Measurements from ENCODE around the gene AFG1L.

DNA sequence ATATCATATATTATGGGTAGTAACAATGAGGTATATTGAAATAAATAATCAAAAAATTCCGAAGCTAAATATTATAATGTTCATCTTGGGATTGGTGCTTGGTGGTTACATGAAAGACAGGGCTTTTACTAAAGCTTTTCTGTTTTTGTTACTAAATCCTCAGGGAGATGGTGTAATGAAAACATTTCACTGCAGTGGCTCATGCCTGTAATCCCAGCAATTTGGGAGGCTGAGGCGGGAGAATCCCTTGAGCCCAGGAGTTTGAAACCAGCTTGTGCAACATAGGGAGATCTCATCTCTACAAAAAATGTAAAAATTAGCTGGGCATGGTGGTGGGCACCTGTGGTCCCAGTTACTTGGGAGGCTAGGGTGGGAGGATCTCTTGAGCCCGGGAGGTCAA, 42.9 kb downstream of the AFG1L start:
- TF ChIP-seq, protein P1, sequence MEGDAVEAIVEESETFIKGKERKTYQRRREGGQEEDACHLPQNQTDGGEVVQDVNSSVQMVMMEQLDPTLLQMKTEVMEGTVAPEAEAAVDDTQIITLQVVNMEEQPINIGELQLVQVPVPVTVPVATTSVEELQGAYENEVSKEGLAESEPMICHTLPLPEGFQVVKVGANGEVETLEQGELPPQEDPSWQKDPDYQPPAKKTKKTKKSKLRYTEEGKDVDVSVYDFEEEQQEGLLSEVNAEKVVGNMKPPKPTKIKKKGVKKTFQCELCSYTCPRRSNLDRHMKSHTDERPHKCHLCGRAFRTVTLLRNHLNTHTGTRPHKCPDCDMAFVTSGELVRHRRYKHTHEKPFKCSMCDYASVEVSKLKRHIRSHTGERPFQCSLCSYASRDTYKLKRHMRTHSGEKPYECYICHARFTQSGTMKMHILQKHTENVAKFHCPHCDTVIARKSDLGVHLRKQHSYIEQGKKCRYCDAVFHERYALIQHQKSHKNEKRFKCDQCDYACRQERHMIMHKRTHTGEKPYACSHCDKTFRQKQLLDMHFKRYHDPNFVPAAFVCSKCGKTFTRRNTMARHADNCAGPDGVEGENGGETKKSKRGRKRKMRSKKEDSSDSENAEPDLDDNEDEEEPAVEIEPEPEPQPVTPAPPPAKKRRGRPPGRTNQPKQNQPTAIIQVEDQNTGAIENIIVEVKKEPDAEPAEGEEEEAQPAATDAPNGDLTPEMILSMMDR (IDR thresholded peaks at IDR 0.05 in 8 of 11, conservative IDR thresholded peaks at IDR 0.05 in 3 of 11) = no peak
- no peak for TF ChIP-seq POLR2A (IDR thresholded peaks at IDR 0.05)

Measured in spleen (tissue), 7 donors.